Activated CD4-positive, alpha-beta T cell treated with anti-CD3 and anti-CD28 coated beads for 24 hours (primary cell): ENCODE measurements around the gene SLITRK5.

Experiments used
- DNase-seq, 2 donors: peaks; one replicate each; pipeline ENCODE4 v3.0.0-alpha.2; 2020; ENCODE audit warnings: low read depth in 2 of 2

SLITRK5 gene

GRCh38 chr13:87671031-87671752 is at the start of gene SLITRK5:
SLITRK5 (plus strand) TSS chr13:87671371; CDS start chr13:87675389, 4,018 bp downstream.
- peak; percentile 47 to 62 for DNase-seq

- no peak for DNase-seq
Observed at GRCh38 chr13:87622971-87623370, 48.2 kb upstream of the SLITRK5 start.

GRCh38 chr13:87656306-87656705 is 14.9 kb upstream of the SLITRK5 start:
- no peak for DNase-seq

- DNase-seq: no peak
Observed at GRCh38 chr13:87661471-87661870, 9.7 kb upstream of the SLITRK5 start.

GRCh38 chr13:87666831-87667230 is 4.3 kb upstream of the SLITRK5 start:
- no peak for DNase-seq

GRCh38 chr13:87667686-87668085 is 3.5 kb upstream of the SLITRK5 start:
- DNase-seq: no peak

GRCh38 chr13:87669379-87669978 is 1.7 kb upstream of the SLITRK5 start:
- no peak for DNase-seq

GRCh38 chr13:87671753-87672605 is 808 bp downstream of the SLITRK5 start:
- no peak for DNase-seq

- DNase-seq: no peak
Observed at GRCh38 chr13:87674247-87674738, 3.1 kb downstream of the SLITRK5 start.

- DNase-seq: no peak
Observed at GRCh38 chr13:87675851-87676250, 4.7 kb downstream of the SLITRK5 start.

- DNase-seq: no peak
Observed at GRCh38 chr13:87676254-87677042, 5.3 kb downstream of the SLITRK5 start.

GRCh38 chr13:87677043-87677495 is 5.9 kb downstream of the SLITRK5 start:
- DNase-seq: no peak

GRCh38 chr13:87677496-87678371 is 6.6 kb downstream of the SLITRK5 start:
- no peak for DNase-seq

- no peak for DNase-seq
Observed at GRCh38 chr13:87678372-87678752, 7.2 kb downstream of the SLITRK5 start.

- DNase-seq: no peak
Observed at GRCh38 chr13:87680298-87680697, 9.1 kb downstream of the SLITRK5 start.

- no peak for DNase-seq
Observed at GRCh38 chr13:87684850-87685742, 13.9 kb downstream of the SLITRK5 start.

- no peak for DNase-seq
Observed at GRCh38 chr13:87696458-87696857, 25.3 kb downstream of the SLITRK5 start.

GRCh38 chr13:87698268-87698667 is 27.1 kb downstream of the SLITRK5 start:
- no peak for DNase-seq

GRCh38 chr13:87709947-87710346 is 38.8 kb downstream of the SLITRK5 start:
- DNase-seq: no peak
